H1 (cell line): Measurements from ENCODE around the gene APMAP. TPM values are rescaled to one million over a fixed set of nuclear protein-coding genes. Genes with fewer than 3 reads are reported as not detected.

ENCODE experiments used
- CTCF ChIA-PET: fragments of 300-600 bp; sonication (Branson Sonifier 250); formaldehyde crosslinking; loops from one replicate; lab custom pipeline; 2021; ENCODE audit not compliant: partially characterized antibody; lab: Charles Lee
- POLR2A ChIA-PET: fragments of 300-600 bp; sonication (Branson Sonifier 250); formaldehyde crosslinking; loops from one replicate; lab custom pipeline; 2021; ENCODE audit warnings: inconsistent platforms; ENCODE audit not compliant: partially characterized antibody; lab: Charles Lee
- DNase-seq, 2 experiments: peaks; one replicate each; pipeline versions ENCODE4 v3.0.0 to v3.0.0-alpha.2; 2010 to 2022; ENCODE audit warnings: low spot score in 2 of 2, low read depth in 1 of 2, mixed read lengths in 1 of 2
- FAIRE-seq: peaks from 2 replicates; lab custom pipeline; 2011; peaks lifted over from hg19 to GRCh38; lab: Jason Lieb, UNC
- H2AFZ ChIP-seq: 2 replicates; pipeline ENCODE4 v1.8.1; 2012; ENCODE audit warnings: low read length, inconsistent platforms
- H2AK5ac ChIP-seq: 2 replicates; pipeline ENCODE4 v1.6.1; 2013; ENCODE audit warnings: low read depth, low read length
- H2BK120ac ChIP-seq: replicated peaks from 2 replicates; pipeline ENCODE3; 2013; ENCODE audit warnings: low read depth, low read length, inconsistent platforms
- H2BK12ac ChIP-seq: 2 replicates; pipeline ENCODE4 v1.6.1; 2013; ENCODE audit warnings: low read depth, low read length
- H2BK15ac ChIP-seq: 2 replicates; pipeline ENCODE4 v1.6.1; 2013; ENCODE audit warnings: low read length
- H2BK20ac ChIP-seq: 2 replicates; pipeline ENCODE4 v1.6.1; 2013; ENCODE audit warnings: low read length
- H2BK5ac ChIP-seq: 2 replicates; pipeline ENCODE4 v1.6.1; 2013; ENCODE audit warnings: low read depth, low read length
- H3K14ac ChIP-seq: 2 replicates; pipeline ENCODE4 v1.6.1; 2013; ENCODE audit warnings: inconsistent platforms; ENCODE audit not compliant: insufficient read length
- H3K18ac ChIP-seq: 2 replicates; pipeline ENCODE4 v1.6.1; 2013; ENCODE audit warnings: low read length; ENCODE audit errors: extremely low read depth
- H3K23ac ChIP-seq: 2 replicates; pipeline ENCODE4 v1.6.1; 2013; ENCODE audit warnings: inconsistent platforms; ENCODE audit not compliant: insufficient read length
- H3K23me2 ChIP-seq: 2 replicates; pipeline ENCODE4 v1.6.1; 2013; ENCODE audit warnings: low read depth, low read length
- H3K27ac ChIP-seq: 2 replicates; pipeline ENCODE4 v1.6.1; 2011; ENCODE audit warnings: low read depth, low read length, inconsistent platforms
- H3K27me3 ChIP-seq, 4 experiments: replicated peaks in 1 of 4; 1 replicate in 1 of 4; 2 replicates in 3 of 4; pipeline versions ENCODE4 v1.6.1 to v1.8.1; 2011 to 2013; ENCODE audit warnings: low read length in 3 of 4, mild to moderate bottlenecking in 3 of 4, inconsistent platforms in 2 of 4, mixed read lengths in 2 of 4, moderate library complexity in 1 of 4; ENCODE audit not compliant: control insufficient read depth in 3 of 4, insufficient read depth in 3 of 4; ENCODE audit errors: extremely low read depth in 1 of 4
- H3K36me3 ChIP-seq, 4 experiments: 2 replicates each; pipeline versions ENCODE4 v1.6.1 to v1.8.1; 2011 to 2013; ENCODE audit warnings: mild to moderate bottlenecking in 4 of 4, low read length in 3 of 4, moderate library complexity in 2 of 4, control low read depth in 1 of 4, inconsistent platforms in 1 of 4; ENCODE audit not compliant: insufficient read depth in 4 of 4, control insufficient read depth in 2 of 4
- H3K4ac ChIP-seq: replicated peaks from 2 replicates; pipeline ENCODE3; 2013; ENCODE audit warnings: low read length, low read depth, mixed read lengths, inconsistent platforms; ENCODE audit not compliant: insufficient read length
- H3K4me1 ChIP-seq, 4 experiments: replicated peaks in 1 of 4; 1 replicate in 1 of 4; 2 replicates in 3 of 4; pipeline versions ENCODE4 v1.6.1 to v1.8.1; 2011 to 2013; ENCODE audit warnings: low read length in 3 of 4, inconsistent platforms in 2 of 4, mixed read lengths in 1 of 4; ENCODE audit not compliant: insufficient read depth in 4 of 4, control insufficient read depth in 3 of 4
- H3K4me2 ChIP-seq, 2 experiments: 2 replicates each; pipeline versions ENCODE4 v1.6.1 to v1.8.1; 2011 to 2013; ENCODE audit warnings: low read depth in 2 of 2, low read length in 2 of 2, control low read depth in 1 of 2, inconsistent platforms in 1 of 2, mild to moderate bottlenecking in 1 of 2; ENCODE audit not compliant: insufficient read depth in 1 of 2
- H3K4me3 ChIP-seq, 4 experiments: fragments of 200-600, 300-600 bp in 1 of 4; sonication (generic), shearing (Covaris generic), sonication (Bioruptor Twin) in 1 of 4; 2 replicates each; pipeline versions ENCODE4 v1.5.1 to v1.8.1; 2011 to 2016; ENCODE audit warnings: low read length in 4 of 4, low read depth in 3 of 4, control low read depth in 2 of 4, inconsistent platforms in 2 of 4, mild to moderate bottlenecking in 2 of 4, mixed read lengths in 1 of 4, moderate library complexity in 1 of 4; ENCODE audit not compliant: insufficient read depth in 2 of 4; ENCODE audit errors: extremely low read depth in 1 of 4
- H3K56ac ChIP-seq: replicated peaks from 2 replicates; pipeline ENCODE3; 2013; ENCODE audit warnings: low read depth, mild to moderate bottlenecking, mixed read lengths, low read length, inconsistent platforms; ENCODE audit not compliant: insufficient read length
- H3K79me1 ChIP-seq: 2 replicates; pipeline ENCODE4 v1.6.1; 2013; ENCODE audit warnings: low read depth, low read length, control low read depth
- H3K79me2 ChIP-seq, 2 experiments: 2 replicates each; pipeline versions ENCODE4 v1.6.1 to v1.8.1; 2012 to 2013; ENCODE audit warnings: low read length in 2 of 2, mild to moderate bottlenecking in 2 of 2, inconsistent platforms in 1 of 2; ENCODE audit not compliant: insufficient read depth in 2 of 2, control insufficient read depth in 1 of 2
- H3K9ac ChIP-seq, 4 experiments: replicated peaks in 1 of 4; 1 replicate in 1 of 4; 2 replicates in 3 of 4; pipeline versions ENCODE4 v1.6.1 to v1.8.1; 2011 to 2013; ENCODE audit warnings: low read depth in 3 of 4, low read length in 3 of 4, control low read depth in 2 of 4, mild to moderate bottlenecking in 2 of 4, moderate library complexity in 2 of 4, inconsistent platforms in 1 of 4; ENCODE audit errors: extremely low read depth in 1 of 4
- H3K9me3 ChIP-seq, 2 experiments: 2 replicates each; pipeline versions ENCODE4 v1.6.1 to v1.8.1; 2012 to 2013; ENCODE audit warnings: mild to moderate bottlenecking in 2 of 2, moderate library complexity in 2 of 2, control low read depth in 1 of 2, inconsistent platforms in 1 of 2, low read depth in 1 of 2, low read length in 1 of 2, mixed read lengths in 1 of 2; ENCODE audit not compliant: insufficient read depth in 2 of 2
- H4K20me1 ChIP-seq, 2 experiments: replicated peaks in 1 of 2; 2 replicates each; pipeline versions ENCODE3 to v1.8.1; 2011 to 2013; ENCODE audit warnings: inconsistent platforms in 2 of 2, low read length in 2 of 2, mild to moderate bottlenecking in 1 of 2; ENCODE audit not compliant: insufficient read depth in 2 of 2, control insufficient read depth in 1 of 2
- H4K5ac ChIP-seq: 2 replicates; pipeline ENCODE4 v1.6.1; 2013; ENCODE audit warnings: low read length, low read depth, mixed read lengths, inconsistent platforms; ENCODE audit not compliant: insufficient read length
- H4K8ac ChIP-seq: 2 replicates; pipeline ENCODE4 v1.8.0; 2013; ENCODE audit warnings: mild to moderate bottlenecking, moderate library complexity, low read length, inconsistent platforms; ENCODE audit not compliant: insufficient read depth; ENCODE audit errors: extremely low read depth
- H4K91ac ChIP-seq: replicated peaks from 2 replicates; pipeline ENCODE3; 2013; ENCODE audit warnings: low read length, mixed read lengths, inconsistent platforms; ENCODE audit not compliant: insufficient read length
- CBX8 ChIP-seq: fragments of 300-800, 300-1000 bp; sonication (generic); IDR thresholded peaks from 2 replicates; pipeline ENCODE4 v1.7.1; 2016; ENCODE audit warnings: low read depth, low read length, borderline replicate concordance
- EGR1 ChIP-seq: IDR thresholded peaks from 2 replicates; pipeline ENCODE4 v1.6.1; 2011; ENCODE audit warnings: low read depth, low read length, borderline replicate concordance
- EZH2 ChIP-seq: fragments of 200-600 bp; sonication (generic); IDR thresholded peaks from 2 replicates; pipeline ENCODE4 v1.7.1; 2012; ENCODE audit warnings: low read depth, mild to moderate bottlenecking, moderate library complexity, low read length, inconsistent platforms; ENCODE audit not compliant: severe bottlenecking
- JUND ChIP-seq: IDR thresholded peaks from 2 replicates; pipeline ENCODE4 v1.6.1; 2011; ENCODE audit warnings: mild to moderate bottlenecking, improper control_type of control experiment, low read length
- NANOG ChIP-seq: IDR thresholded peaks from 2 replicates; pipeline ENCODE4 v1.6.1; 2011; ENCODE audit warnings: low read length, low read depth, mild to moderate bottlenecking, inconsistent platforms; ENCODE audit not compliant: insufficient read depth, poor library complexity, severe bottlenecking
- NRF1 ChIP-seq: IDR thresholded peaks from 2 replicates; pipeline ENCODE4 v1.6.1; 2011; ENCODE audit warnings: mild to moderate bottlenecking, low read depth, low read length, improper control_type of control experiment
- POLR2AphosphoS5 ChIP-seq: IDR thresholded peaks from 2 replicates; pipeline ENCODE4 v1.6.1; 2011; ENCODE audit warnings: low read depth, low read length
- RNF2 ChIP-seq: fragments of 200-900, 300-1000 bp; sonication (generic); IDR thresholded peaks from 2 replicates; pipeline ENCODE4 v1.7.1; 2016; ENCODE audit warnings: borderline replicate concordance, low read depth, mild to moderate bottlenecking, antibody characterized with exemption, low read length; ENCODE audit not compliant: poor library complexity, severe bottlenecking; ENCODE audit errors: missing control alignments
- SIRT6 ChIP-seq: IDR thresholded peaks from one replicate; pipeline ENCODE4 v1.7.1; 2012; ENCODE audit warnings: low read length, inconsistent platforms
- SUZ12 ChIP-seq: fragments of 200-600 bp; sonication (generic); IDR thresholded peaks from 2 replicates; pipeline ENCODE4 v1.6.1; 2012; ENCODE audit warnings: mild to moderate bottlenecking, inconsistent platforms, low read length, moderate library complexity, mixed read lengths
- TBP ChIP-seq: IDR thresholded peaks from 2 replicates; pipeline ENCODE4 v1.6.1; 2011; ENCODE audit warnings: low read depth, low read length, improper control_type of control experiment
- WGBS, 2 experiments: shearing (Covaris generic) in 1 of 2; methylation state at CpG; one replicate each; pipeline versions ENCODE4 v1.1.6 to v1.1.7; 2013 to 2015; ENCODE audit warnings: low lambda C conversion rate in 2 of 2, mixed read lengths in 2 of 2, inconsistent platforms in 1 of 2, low coverage in 1 of 2, missing lambda C conversion rate in 1 of 2; ENCODE audit not compliant: insufficient replicate concordance in 2 of 2, insufficient coverage in 1 of 2, insufficient read length in 1 of 2; ENCODE audit errors: extremely low coverage in 1 of 2, missing lambda C conversion rate in 1 of 2; 5-methylcytosine and 5-hydroxymethylcytosine counted together
- polyA plus RNA-seq, 7 experiments: library from polyadenylated mRNA; depleted of rRNA in 3 of 7; stranded (reverse) in 5 of 7; unstranded in 2 of 7; fragments of >200 nt in 5 of 7; fragments of 200-250 nt in 2 of 7; gene quantifications; 1 replicate in 5 of 7; 2 replicates in 1 of 7; 4 replicates in 1 of 7; pipeline versions ENCODE4 v1.2.1 to v1.2.3, GENCODE V29; 2011 to 2013; ENCODE audit warnings: missing spikeins in 2 of 7, mixed read lengths in 2 of 7
- total RNA-seq: library from RNA; stranded (reverse); fragmentation: NEBNext Ultra II Directional; extraction: Animal tissue kit (Norgen Biotek cat#: 25700); gene quantifications from 2 replicates; pipeline ENCODE4 v1.2.1, GENCODE V29; 2021

Gene APMAP
- total and polyA plus RNA-seq, 2 of the 8 experiments (the other 6 are each of a cell fraction or from before 2014, with no cell fraction given): 31.3 to 66.0 TPM

DNA sequence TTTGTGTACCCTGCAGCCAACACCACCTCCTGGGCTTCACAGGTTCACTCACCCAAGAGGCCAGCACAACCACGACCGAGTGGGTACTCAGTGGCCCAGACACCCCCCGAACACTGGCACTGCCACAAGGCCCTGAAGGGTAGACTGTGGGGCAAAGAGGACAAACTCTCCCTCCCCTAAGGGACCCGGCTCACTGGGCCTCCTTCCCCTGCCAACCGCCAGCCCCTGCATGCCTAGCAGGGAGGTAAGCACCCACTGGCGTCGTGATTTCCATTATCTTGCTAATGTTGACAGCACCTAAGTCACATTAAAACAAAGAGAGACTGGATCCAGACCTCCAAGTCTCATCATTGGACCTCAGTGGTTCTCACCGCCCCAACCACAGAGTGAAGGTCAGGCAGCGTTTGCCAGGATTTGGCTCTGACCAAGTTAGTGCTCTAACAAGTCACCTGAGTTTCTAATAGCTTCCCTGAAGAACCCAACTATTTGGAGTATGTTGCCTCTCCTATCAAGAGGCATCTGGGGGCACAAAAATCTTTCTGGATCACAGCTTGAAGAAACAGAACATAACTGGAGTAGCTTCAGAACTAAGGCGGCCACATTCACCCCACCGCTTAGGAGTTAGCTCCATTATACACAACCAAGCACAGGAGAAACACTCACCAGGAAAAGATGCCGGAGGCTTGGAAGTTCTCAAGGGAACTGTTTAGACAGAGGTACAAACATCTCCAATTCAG is 14.0 kb upstream of the APMAP start:
- no peak overlapping the region for H2BK12ac ChIP-seq
- no peaks in the 10 kb centered on the region for H3K23me2 ChIP-seq
- H2AK5ac ChIP-seq: no peak overlapping the region
- no peak overlapping the region for H3K27ac ChIP-seq
- H3K79me1 ChIP-seq: no peaks in the 10 kb centered on the region
- no peak for DNase-seq
- no peak overlapping the region for H2AFZ ChIP-seq
- H2BK15ac ChIP-seq: no peak overlapping the region
- H3K4me1 ChIP-seq: no peaks in the 10 kb centered on the region
- no peaks in the 10 kb centered on the region for H3K79me2 ChIP-seq
- no peaks in the 10 kb centered on the region for H3K9me3 ChIP-seq
- H3K4ac ChIP-seq: no peak overlapping the region
- H3K4me3 ChIP-seq: no peak overlapping the region
- no peaks in the 10 kb centered on the region for H3K36me3 ChIP-seq
- H3K4me2 ChIP-seq: no peak overlapping the region
- TF ChIP-seq CBX8: no peak
- TF ChIP-seq NRF1: no peak
- no peak for TF ChIP-seq TBP
- no peak for TF ChIP-seq SIRT6
- TF ChIP-seq POLR2AphosphoS5: no peak
- no peak for TF ChIP-seq JUND
- no peak for TF ChIP-seq EGR1
- no peak for TF ChIP-seq NANOG
- TF ChIP-seq SUZ12: no peak
- TF ChIP-seq EZH2: no peak
- TF ChIP-seq RNF2: no peak
- H3K18ac ChIP-seq: no peak overlapping the region
- CTCF ChIA-PET: interaction anchor here (1.1 to 4.1 kb wide), 4 partner anchors 9 to 241 kb away, joined by 3 to 23 read pairs (median 4); no protein-coding TSS in a partner anchor
- no peak overlapping the region for H2BK120ac ChIP-seq
- WGBS, 2 experiments: 84% methylated on average over 12 of the region's 12 CpGs; no CpG with 5 or more reads in 1 of the 2 experiments
- no peak overlapping the region for H2BK5ac ChIP-seq
- POLR2A ChIA-PET: interaction anchor here (1.1 kb wide), 1 partner anchor 46 kb away, joined by 3 read pairs; no protein-coding TSS in a partner anchor
- H2BK20ac ChIP-seq: no peak overlapping the region
- no peak overlapping the region for H3K14ac ChIP-seq
- H3K9ac ChIP-seq: no peak overlapping the region
- H3K23ac ChIP-seq: no peak overlapping the region
- peak overlapping the region; percentile 51 for H4K8ac ChIP-seq
- no peaks in the 10 kb centered on the region for H4K20me1 ChIP-seq
- FAIRE-seq: no peak
- H3K27me3 ChIP-seq: no peaks in the 10 kb centered on the region
- H4K91ac ChIP-seq: no peak overlapping the region
- H4K5ac ChIP-seq: no peak overlapping the region
- no peak overlapping the region for H3K56ac ChIP-seq
